HepG2 (cell line): ENCODE measurements around the gene TTC22. TPM values are rescaled to one million over a fixed set of nuclear protein-coding genes. Genes with fewer than 3 reads are reported as not detected.

ENCODE experiments used
- ATAC-seq: fragments of 200-7000 bp; cut with Tn5 transposase; 3 replicates; pipeline ENCODE4 v1.9.1; 2020; ENCODE audit warnings: mild to moderate bottlenecking, moderate library complexity
- BruUV-seq: library from RNA; stranded (reverse); fragments of 400-500 nt; replicated peaks from 2 replicates; lab custom pipeline; 2021; lab: Mats Ljungman, UMichigan
- CTCF ChIA-PET: fragments of 300-600 bp; formaldehyde crosslinking; extraction: SDS; loops from one replicate; lab custom pipeline; 2021; ENCODE audit warnings: low total read pairs, inconsistent platforms, low intra/inter-chr PET ratio; lab: Yijun Ruan, JAX
- POLR2A ChIA-PET: fragments of 350-600 bp; sonication (Branson Sonifier 250); formaldehyde crosslinking; loops from one replicate; lab custom pipeline; 2020; ENCODE audit warnings: antibody characterized with exemption, inconsistent platforms; lab: Yijun Ruan, JAX
- DNase-seq: peaks from one replicate; pipeline ENCODE4 v3.0.0-alpha.2; 2015; ENCODE audit warnings: low spot score
- FAIRE-seq: peaks from 3 replicates; lab custom pipeline; 2011; peaks lifted over from hg19 to GRCh38; lab: Jason Lieb, UNC
- H2AFZ ChIP-seq: one replicate; pipeline ENCODE4 v1.6.1; 2011; ENCODE audit warnings: low read length, inconsistent platforms
- H3K27ac ChIP-seq: fragments of 300-600 bp; 3 replicates; pipeline ENCODE4 v1.8.0; 2011; ENCODE audit warnings: mixed run types, mild to moderate bottlenecking, mixed read lengths, low read length, inconsistent platforms; ENCODE audit not compliant: insufficient read depth; ENCODE audit errors: extremely low read length
- H3K27me3 ChIP-seq, 2 experiments: fragments of 200-600 bp in 1 of 2; 2 replicates in 1 of 2; 3 replicates in 1 of 2; pipeline versions ENCODE4 v1.6.0 to v1.8.0; 2011; ENCODE audit warnings: low read length in 2 of 2, mild to moderate bottlenecking in 2 of 2, moderate library complexity in 2 of 2, inconsistent platforms in 1 of 2; ENCODE audit not compliant: insufficient read depth in 2 of 2, control insufficient read depth in 1 of 2
- H3K36me3 ChIP-seq, 2 experiments: fragments of 200-600 bp in 1 of 2; replicated peaks in 1 of 2; 2 replicates in 1 of 2; 3 replicates in 1 of 2; pipeline versions ENCODE4 v1.5.1 to v1.8.0; 2011; ENCODE audit warnings: low read length in 2 of 2, inconsistent platforms in 1 of 2; ENCODE audit not compliant: insufficient read depth in 2 of 2, control insufficient read depth in 1 of 2
- H3K4me1 ChIP-seq: 2 replicates; pipeline ENCODE4 v1.5.1; 2012; ENCODE audit warnings: low read length, inconsistent platforms; ENCODE audit not compliant: insufficient read depth
- H3K4me2 ChIP-seq: 2 replicates; pipeline ENCODE4 v1.6.0; 2011; ENCODE audit warnings: low read depth, low read length, inconsistent platforms
- H3K4me3 ChIP-seq, 3 experiments: fragments of 200-600 bp in 1 of 3; sonication (generic), shearing (Covaris generic) in 1 of 3; replicated peaks in 1 of 3; 2 replicates each; pipeline ENCODE4 v1.5.1; 2011 to 2016; ENCODE audit warnings: low read length in 3 of 3, inconsistent platforms in 2 of 3, low read depth in 2 of 3, mild to moderate bottlenecking in 2 of 3, control low read depth in 1 of 3, mixed read lengths in 1 of 3; ENCODE audit not compliant: insufficient read depth in 1 of 3
- H3K79me2 ChIP-seq: one replicate; pipeline ENCODE4 v1.6.1; 2011; ENCODE audit warnings: low read length, inconsistent platforms; ENCODE audit not compliant: insufficient read depth
- H3K9ac ChIP-seq: 2 replicates; pipeline ENCODE4 v1.6.0; 2011; ENCODE audit warnings: mild to moderate bottlenecking, low read depth, low read length, inconsistent platforms; ENCODE audit not compliant: insufficient read depth
- H3K9me3 ChIP-seq: 2 replicates; pipeline ENCODE4 v1.5.1; 2012; ENCODE audit warnings: mild to moderate bottlenecking, low read length
- H4K20me1 ChIP-seq: 2 replicates; pipeline ENCODE4 v1.6.0; 2011; ENCODE audit warnings: inconsistent platforms, mild to moderate bottlenecking, low read length, moderate library complexity; ENCODE audit not compliant: insufficient read depth
- CREBL2 ChIP-seq: sonication (generic); formaldehyde crosslinking; IDR thresholded peaks from 2 replicates; pipeline ENCODE4 v1.8.1; 2023; ENCODE audit warnings: missing genetic modification reagents, mild to moderate bottlenecking, borderline replicate concordance
- TRAFD1 ChIP-seq: sonication (generic); formaldehyde crosslinking; IDR thresholded peaks from 2 replicates; pipeline ENCODE4 v1.5.1; 2020; ENCODE audit warnings: missing genetic modification reagents, mild to moderate bottlenecking, borderline replicate concordance
- ZNF629 ChIP-seq: sonication (generic); formaldehyde crosslinking; conservative IDR thresholded peaks from 2 replicates; pipeline ENCODE4 v1.5.0; 2020; ENCODE audit warnings: missing genetic modification reagents
- WGBS: methylation state at CpG from one replicate; pipeline ENCODE4 v1.1.6; 2017; ENCODE audit warnings: low lambda C conversion rate; 5-methylcytosine and 5-hydroxymethylcytosine counted together
- in situ Hi-C: cut with HindIII; loops from 2 replicates; pipeline ENCODE4 v1.10.0; 2017; ENCODE audit warnings: low pct_unique_long_range_greater_than_20kb; ENCODE audit not compliant: extremely low pct_ligation_motif_present
- intact Hi-C: fragments of 100-400 bp; cut with micrococcal nuclease; formaldehyde crosslinking; loops from one replicate; pipeline ENCODE4 v1.10.0; 2022; ENCODE audit not compliant: unreplicated experiment
- polyA plus RNA-seq, 8 experiments: library from polyadenylated mRNA; depleted of rRNA in 3 of 8; stranded (reverse) in 7 of 8; unstranded in 1 of 8; fragments of >200 nt; fragmentation: Illumina TruSeq in 4 of 8; extraction: Trizol in 4 of 8; gene quantifications; 2 replicates each; pipeline versions ENCODE4 v1.2.1 to v1.2.3, GENCODE V29; 2011 to 2016; ENCODE audit warnings: low read depth in 4 of 8, missing spikeins in 1 of 8, mixed read lengths in 1 of 8; ENCODE audit not compliant: insufficient read depth in 1 of 8
- total RNA-seq, 5 experiments: library from RNA; depleted of rRNA; stranded (reverse); fragments of >200 nt; fragmentation: Illumina TruSeq; extraction: Trizol; gene quantifications; 2 replicates each; pipeline ENCODE4 v1.2.3, GENCODE V29; 2016; ENCODE audit warnings: low read depth in 1 of 5

TTC22 gene
- total and polyA plus RNA-seq, 2 of the 13 experiments (the other 11 are each of a cell fraction or from before 2014, with no cell fraction given), result not detected

GRCh38 chr1:54798206-54798605, 2.9 kb downstream of the TTC22 start (continued):
- TF ChIP-seq TRAFD1 (CRISPR knock-in tag), result no peak

GRCh38 chr1:54796902-54797301, 4.2 kb downstream of the TTC22 start:
- ChIA-PET CTCF (no interaction called here), POLR2A (no interaction called here)
- Histone ChIP-seq H2AFZ (no peak overlapping the region), H3K4me1 (peaks cover 54% of the 10 kb centered on the region), H3K9ac (no peak overlapping the region), H3K36me3 (no peaks in the 10 kb centered on the region), H3K79me2 (no peaks in the 10 kb centered on the region), H3K27me3 (no peaks in the 10 kb centered on the region), H4K20me1 (no peaks in the 10 kb centered on the region), H3K27ac (no peak overlapping the region), H3K4me3 (no peak overlapping the region), H3K4me2 (no peak overlapping the region), H3K9me3 (0 out of 2 replicates have a peak, but pooled peaks cover 5% of the 10 kb centered on the region)
- WGBS, result 85% methylated on average over 2 of the region's 2 CpGs
- in situ Hi-C loops (no loop called here), intact Hi-C loops (no loop called here)
- no peak for FAIRE-seq
- DNase-seq, result no peak
- no peak for ATAC-seq
- no peak for TF ChIP-seq CREBL2 (CRISPR knock-in tag)
- TF ChIP-seq ZNF629, result peak; percentile 69
- BruUV-seq, result no TSS peak
